Activated CD8-positive, alpha-beta memory T cell treated with anti-CD3 and anti-CD28 coated beads, Interleukin-2, amount 50 U/mL, for 24 hours (primary cell): ENCODE data around the gene PALLD.
"Not testable (repeated sequence)": the region's sequence is repeated elsewhere in the genome, so short reads cannot be mapped to it uniquely, and the experiment has no call there.

Experiments
- DNase-seq: peaks from one replicate; pipeline ENCODE4 v3.0.0-alpha.2; 2020; ENCODE audit errors: extremely low read depth

The PALLD gene

DNA sequence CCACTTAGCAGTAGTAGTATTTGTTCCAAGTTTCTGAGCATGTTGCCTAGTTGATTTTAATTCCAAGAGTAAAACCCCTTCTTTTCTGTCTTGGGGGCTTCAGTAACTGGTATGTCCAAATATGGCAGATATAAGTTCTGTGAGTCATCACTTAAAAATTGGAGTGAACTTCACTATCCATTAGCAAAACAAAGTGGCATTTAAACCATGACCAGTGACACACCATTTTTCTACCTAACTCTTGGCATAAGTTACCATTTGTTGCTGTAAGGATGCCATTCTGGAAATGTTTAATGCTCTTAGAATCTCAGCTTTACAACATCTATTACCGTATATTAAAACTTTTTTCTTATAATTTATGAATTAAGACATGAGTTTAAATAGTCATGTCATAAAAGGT is 411.2 kb downstream of the PALLD start:
- no peak for DNase-seq

DNA sequence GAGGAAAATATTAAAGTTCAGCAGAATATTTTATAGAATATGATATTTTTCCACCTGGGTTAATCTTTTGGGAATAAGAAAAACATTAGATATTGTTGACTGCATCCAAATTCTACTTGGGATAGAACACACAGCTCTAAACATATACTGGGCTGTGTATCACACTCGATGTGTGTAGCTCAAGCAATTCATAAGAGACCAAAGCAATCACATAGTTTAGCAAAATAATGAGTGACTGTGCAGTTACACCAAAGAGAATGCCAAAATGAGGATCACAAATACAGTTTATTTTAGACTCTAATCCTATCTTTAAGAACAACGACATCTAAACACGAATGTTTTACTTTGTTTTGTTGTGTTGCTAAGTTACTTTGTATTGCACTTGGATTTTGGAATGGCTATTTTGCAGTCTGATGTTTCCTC is 412.0 kb downstream of the PALLD start:
- no peak for DNase-seq

DNA sequence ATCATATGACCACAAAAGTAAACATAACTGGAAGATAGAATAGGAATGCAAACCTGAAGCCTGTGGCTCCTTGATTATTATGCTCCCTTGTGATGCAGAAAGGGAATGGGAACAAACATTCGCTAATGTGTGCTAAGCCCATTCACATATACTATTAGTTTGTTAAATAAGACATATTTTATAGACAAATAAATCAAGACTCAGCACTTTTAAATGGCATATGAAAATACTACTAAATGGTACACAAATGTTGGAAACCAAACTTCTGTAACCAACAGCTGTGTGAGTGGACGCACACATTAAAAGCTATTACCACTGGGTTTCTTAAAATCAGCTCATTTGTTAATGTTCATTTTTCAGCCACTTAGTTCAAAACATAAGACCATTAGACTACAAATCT is 417.2 kb downstream of the PALLD start:
- no peak for DNase-seq

DNA sequence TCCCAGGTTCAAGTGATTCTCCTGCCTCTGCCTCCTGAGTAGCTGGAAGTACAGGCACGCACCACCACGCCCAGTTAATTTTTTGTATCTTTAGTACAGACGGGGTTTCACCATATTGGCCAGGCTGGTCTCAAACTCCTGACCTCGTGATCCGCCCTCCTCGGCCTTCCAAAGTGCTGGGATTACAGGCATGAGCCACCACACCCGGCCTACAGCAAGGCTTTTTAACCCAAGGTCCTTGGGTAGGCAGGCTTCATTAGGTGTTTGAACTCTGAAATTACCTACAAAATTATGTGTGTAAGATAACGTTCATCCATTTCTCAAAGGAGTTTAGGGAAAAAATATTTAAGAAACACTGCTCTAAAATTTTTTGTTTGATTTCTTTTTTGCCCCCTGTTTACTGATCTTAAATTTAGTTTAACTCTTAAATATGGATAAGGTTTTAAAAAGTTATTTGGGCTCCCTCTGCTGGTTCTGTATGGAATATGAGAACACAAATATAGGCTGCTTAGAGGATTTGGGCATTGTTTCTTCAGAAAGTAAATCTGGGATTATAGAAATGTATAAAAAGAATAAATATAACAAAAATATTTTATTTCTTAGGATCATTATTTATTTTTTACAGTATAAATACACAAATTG is 420.4 kb downstream of the PALLD start:
- DNase-seq = no peak

DNA sequence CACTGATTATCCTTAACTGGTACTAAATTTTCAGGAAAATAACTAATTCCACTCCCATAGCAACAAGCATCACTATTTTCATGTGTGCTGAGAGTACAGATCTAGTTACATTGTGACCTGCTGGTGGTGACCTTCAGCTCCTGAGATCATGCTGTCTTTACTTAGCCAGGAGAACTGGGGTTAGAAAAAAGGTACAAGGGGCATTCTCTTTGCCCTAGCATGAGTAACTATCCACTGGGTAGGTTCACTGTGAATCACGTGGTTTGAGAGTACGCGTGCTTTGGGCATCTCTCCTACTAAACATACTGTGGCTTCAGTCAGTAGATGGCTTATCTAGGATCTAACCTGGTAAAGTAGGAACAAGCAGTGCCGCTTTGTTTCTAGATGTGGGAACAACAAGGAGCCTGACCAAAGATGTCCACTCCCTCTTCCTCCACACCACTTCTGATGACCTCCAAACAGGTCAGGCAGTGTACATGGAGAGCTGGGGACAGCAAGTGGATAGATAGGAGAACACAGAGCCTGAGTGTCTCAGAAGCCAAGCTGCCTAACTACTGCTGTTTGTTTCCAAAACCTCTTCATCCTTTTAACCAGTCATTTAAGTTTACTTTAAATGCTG is 423.0 kb downstream of the PALLD start:
- DNase-seq = no peak

DNA sequence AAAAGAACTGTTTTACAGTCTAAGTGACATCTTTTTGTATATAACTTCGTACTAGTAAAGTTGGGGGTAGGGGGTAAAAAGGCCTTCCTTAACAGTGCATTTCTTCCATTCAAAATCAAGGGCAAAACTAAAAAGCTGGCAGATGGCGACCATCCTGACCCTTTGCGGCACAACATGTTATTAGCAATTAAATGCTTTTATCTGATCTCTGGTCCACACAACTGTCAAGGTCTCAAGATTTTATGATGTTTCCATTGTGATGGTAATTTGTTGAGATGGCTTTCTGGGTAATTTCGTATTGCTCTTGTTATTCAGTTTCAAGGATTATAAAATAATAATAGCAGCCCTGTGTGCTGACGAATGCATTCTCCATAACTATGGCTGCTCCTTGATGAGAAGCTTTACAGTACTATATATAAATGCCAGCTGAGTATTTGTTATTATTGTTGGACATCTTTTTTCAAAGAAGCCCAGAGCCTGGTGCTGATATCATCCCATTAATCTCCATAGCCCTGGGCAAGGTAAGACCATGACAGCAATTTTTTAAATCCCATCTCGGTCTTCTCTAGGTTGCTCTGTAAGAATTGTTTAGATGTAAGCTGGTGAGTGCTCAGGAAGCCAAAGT is 423.7 kb downstream of the PALLD start:
- no peak for DNase-seq

DNA sequence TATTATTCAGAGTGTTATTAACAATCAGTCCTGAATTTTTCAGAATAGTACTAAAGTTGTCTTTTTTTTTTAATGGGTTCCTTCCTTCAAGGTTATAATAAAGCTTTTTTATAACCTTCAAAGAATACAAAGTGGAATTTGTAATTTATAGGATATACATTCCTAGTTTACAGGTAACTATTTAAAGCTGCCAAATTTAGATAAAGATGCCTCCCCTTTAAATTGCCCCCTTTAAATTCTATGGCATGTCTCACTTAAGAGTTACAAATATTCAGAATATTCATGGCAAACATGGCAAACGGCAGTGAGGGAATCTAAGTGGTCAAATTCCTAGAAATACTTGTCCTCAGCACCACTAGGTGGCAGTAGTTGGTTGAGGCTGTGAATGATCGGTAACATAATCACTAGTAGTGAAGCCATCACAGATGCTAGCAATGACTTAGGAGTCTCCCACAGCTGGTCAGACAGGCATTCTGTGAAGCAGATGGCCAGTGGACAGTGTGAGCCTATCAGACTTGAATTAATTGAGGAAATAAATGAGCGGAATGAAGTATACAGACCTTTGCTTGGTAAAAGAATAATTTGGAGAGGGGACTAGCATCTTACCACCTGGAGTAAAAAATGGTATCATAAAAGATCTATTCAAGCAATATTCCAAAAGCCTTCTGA is 426.8 kb downstream of the PALLD start:
- peak; percentile 5 for DNase-seq

DNA sequence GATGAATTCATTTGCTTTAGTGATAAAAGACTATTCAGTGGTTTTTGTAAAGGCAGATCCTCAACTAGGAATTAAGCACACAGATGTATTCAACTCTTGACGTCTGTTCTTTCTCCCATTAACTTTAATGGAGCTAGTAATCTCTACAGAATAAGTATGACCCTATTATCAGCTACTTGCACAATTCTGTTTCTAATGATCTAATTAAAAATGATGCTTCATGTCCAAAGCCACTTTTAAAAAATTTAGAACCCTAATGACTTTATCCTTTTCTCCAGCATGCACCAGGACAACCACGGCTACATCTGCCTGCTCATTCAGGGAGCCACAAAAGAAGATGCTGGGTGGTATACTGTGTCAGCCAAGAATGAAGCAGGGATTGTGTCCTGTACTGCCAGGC is 427.8 kb downstream of the PALLD start:
- no peak for DNase-seq

DNA sequence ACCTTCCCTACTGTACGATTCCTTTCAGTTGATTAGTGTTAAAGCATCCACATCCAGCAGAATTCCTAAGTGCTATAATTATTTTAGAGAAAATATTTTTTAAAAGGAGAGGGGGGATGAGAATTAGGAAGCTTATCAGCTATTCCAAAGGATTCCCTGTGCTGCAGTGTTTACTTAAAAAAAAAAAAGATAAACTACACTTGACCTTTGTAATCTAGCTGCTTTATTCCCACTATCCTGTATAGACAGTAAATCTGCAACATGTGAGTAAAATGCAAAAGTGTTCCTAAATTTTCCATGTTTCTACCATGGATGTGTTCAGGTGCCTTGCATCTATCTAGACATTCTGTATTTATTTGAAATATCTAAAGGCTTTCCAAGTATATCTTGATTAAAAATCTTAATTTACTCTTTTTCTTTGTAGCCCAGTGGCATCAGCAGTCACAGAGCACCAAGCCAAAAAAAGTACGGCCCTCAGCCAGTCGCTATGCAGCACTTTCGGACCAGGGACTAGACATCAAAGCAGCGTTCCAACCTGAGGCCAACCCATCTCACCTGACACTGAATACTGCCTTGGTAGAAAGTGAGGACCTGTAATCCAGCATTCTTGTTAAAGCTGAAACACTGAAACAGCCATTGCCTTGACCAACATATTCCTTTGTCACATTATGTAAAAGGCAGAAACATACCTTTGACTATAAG is 429.1 kb downstream of the PALLD start:
- no peak for DNase-seq

DNA sequence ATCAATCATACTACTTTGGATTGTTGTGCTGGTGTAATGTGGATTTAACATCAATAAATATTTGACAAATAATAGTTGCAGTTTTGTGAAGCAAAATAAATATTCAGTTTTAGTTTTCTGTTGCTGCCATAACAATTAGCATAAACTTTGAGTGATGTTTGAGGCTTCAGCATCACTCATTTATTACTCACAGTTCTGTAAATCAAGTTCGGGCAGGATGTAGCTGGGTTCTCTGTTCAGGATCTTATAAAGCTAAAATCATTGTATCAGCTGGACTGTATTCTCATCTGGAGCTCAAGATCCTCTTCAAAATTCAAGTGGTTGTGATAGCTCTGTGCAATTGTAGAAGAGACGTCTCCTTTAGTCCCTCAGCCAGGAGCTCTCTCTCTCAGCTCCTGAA is 431.5 kb downstream of the PALLD start:
- no peak for DNase-seq

DNA sequence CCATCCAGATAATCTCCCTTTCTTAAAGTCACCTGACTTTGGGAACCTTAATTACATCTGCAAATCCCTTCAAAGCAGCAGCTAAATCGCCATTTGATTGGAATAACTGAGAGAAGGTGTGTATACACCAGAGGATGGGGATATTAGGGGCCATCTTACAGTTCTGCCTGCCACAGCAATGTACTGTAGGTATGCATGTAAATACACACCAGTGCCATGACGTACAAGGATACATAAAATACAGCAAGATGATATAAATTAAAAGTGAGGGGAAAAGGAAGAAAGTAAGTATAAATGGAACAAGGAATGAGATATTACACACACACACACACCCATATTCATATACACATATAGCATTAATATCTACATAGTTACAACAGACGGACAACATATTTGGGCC is 432.0 kb downstream of the PALLD start:
- DNase-seq = no peak

DNA sequence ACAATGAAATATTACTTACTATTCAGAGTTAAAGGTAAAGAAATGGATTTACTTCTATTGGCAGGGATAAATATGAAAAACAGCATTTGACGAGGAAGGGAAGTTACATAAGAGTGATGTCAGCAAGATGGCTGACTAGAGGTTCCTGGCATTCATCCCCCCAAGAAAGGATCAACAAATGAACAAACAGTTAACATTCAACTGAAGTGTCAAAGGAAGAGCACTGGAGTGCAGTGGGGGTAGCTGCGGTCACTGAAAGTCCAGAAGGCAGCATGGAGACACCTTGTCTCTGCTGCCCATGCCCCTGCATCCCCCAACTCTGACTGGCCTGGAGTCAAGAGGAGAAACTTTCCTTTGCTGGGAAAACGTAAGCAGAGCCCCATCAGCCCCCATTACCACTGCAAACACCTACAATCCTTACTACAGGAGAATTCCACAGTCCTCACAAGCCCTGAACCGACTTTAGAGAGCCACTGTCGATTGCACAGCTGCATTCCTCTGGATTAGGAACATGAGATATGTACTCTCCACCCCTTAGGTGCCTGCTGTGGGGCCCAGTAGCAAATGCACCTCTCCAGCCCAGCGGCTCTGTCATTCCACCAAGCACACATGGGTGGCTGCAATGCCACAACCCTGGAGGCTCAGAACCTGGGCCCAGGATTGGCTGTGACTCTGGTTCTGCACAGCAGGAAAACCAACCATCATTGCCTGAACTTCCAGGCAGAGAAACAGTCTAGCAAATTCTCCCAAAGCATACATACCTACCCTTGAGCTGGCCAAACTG is 433.8 kb downstream of the PALLD start:
- DNase-seq = no peak

DNA sequence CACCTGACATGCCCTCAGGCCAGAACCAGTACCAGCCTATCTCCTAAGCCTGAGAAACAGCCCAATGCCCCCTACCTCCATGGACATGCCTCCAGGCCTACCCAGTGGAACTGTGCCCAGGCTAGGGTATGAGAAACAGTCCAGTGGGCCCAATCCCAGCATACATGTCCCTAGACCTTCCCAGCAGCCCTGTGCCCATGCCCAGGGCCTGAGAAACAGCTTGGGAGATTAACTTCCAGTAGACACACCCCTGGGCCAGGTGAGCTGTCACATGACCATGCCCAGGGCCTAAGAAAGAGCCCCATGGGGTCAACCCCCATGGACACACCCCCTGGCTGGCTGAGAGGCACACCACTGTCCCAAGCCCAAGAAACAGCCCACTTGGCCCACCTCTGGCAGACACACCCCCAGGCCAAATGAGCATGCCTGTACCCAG is 434.4 kb downstream of the PALLD start:
- DNase-seq = no peak

DNA sequence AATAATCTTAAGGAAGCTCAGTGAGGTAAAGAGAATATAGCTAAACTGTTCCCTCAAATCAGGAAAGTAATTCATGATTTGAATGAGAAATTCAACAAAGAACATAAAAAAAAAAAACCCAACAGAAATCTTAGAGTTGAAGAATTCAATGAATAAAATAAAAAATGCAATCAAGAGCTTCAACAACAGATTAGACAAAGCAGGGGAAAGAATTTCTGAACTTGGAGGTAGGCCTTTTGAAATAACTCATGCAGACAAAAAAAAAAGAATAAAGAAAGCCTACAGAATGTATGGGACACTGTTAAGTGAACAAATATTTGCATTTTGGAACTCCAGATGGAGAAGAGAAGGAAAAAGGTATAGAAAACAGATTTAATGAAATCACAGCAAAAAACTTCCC is 435.3 kb downstream of the PALLD start:
- no peak for DNase-seq

DNA sequence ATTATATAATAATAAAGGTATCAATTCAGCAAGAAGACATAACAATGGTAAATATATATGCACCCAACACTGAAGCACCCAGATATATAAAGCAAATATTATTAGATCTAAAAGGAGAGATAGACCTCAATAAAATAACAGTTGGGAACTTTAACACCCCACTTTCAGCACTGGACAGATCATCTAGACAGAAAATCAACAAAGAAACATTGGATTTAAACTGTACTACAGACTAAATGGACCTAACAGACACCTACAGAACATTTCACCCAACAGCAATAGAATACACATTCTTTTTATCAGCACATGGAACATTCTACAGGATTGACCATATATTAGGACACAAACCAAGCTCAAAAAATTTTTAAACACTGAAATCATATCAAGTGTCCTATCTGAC is 436.6 kb downstream of the PALLD start:
- DNase-seq = no peak

DNA sequence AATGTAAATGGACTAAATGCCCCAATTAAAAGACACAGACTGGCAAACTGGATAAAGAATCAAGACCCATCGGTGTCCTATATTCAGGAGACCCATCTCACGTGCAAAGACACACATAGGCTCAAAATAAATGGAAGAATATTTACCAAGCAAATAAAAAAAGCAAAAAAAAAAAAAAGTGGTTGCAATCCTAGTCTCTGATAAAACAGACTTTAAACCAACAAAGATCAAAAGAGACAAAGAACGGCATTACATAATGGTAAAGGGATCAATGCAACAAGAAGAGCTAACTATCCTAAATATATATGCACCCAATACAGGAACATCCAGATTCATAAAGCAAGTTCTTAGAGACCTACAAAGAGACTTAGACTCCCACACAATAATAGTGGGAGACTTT is 440.6 kb downstream of the PALLD start:
- DNase-seq = not testable (repeated sequence)

DNA sequence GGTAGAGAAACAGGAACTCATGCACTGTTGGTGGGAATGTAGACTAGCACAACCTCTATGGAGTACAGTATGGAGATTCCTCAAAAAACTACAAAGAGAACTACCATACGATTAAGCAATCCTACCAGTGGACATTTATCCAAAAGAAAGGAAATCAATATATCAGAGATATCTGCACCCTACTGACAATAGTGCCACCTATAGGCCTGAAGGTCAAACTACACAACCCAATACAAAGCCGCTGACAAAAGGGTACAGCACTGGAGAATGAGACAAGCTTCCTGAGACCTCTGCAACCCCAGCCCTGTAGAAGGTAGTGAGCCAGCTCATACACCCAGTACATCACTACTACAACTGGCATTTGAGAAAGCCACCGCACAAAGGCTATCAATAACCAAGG is 446.1 kb downstream of the PALLD start:
- no peak for DNase-seq

DNA sequence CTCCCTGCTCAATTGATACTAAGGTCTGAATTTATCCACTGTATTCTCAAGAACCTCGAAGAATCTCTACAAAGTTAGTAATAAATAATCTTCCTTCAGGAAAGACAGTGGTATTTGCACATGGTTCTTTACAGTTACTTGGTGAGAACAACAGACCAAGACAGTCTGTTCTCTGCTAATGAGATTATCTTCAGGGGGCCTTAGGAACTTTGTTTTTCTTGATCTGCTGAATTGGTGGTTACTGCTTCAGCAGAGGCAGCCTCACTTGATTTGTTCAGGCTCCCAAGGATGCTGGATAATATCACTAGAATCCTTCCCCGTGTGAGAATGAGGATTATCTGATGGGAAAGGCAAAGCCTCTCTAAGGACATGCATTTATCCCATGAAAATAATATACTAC is 448.4 kb downstream of the PALLD start:
- no peak for DNase-seq

DNA sequence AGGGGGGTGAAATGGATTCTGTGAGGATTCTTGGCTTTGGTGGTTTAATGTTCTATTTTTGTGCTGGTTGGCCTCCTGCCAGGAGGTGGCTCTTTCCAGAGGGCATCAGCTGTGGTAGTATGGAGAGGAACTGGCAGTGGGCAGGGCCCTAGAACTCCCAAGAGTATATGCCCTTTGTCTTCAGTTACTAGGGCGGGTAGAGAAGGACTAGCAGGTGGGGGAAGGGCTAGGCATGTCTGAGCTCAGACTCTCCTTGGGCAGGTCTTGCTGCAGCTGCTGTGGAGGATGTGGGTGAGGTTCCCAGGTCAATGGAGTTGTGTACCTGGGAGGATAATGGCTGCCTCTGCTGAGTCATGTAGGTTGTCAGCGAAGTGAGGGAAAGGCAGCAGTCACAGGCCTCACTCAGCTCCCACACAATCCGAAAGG is 456.0 kb downstream of the PALLD start:
- DNase-seq = not testable (repeated sequence)

DNA sequence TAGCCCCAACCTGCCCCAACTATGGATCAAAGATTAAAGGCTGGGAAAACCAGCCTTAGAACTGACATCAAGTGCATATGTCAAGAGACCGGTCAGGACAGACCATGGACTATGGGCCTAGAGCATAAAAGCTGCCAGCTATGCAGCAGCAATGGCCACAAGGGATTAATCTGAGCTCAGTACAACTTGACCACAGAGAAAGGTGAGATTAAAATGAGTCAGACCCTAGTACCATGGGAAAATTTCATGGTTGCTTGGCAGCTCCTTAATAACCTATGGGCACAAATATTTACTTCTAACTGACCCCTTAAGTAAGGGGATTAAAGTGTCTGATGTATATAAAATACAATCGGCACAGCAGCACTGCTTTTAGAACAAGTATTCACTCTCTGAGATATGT is 458.8 kb downstream of the PALLD start:
- DNase-seq = no peak

DNA sequence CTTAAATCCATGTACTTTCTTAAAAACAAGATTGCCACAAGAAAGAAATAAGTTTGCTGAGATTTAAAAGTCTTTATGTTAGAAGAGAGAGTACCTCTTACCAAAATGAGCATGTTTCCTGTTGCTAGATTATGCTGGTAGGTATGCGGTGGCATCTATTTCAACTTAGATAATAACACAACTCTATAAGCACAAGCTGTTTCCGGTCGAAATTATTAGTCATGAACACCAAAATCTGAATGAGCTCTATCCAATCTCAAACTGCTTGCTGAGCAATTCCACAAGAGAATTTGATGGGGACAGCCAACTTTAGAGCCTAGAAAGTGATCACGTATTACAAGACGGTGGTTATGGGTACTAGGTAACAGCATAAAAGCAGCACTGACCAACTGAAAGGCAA is 463.9 kb downstream of the PALLD start:
- DNase-seq = no peak
